CD14-positive monocyte (primary cell): ENCODE measurements around the gene MMEL1. TPM values are rescaled to one million over a fixed set of nuclear protein-coding genes. Genes with fewer than 3 reads are reported as not detected.

ENCODE experiments used
- DNase-seq, 3 donors: peaks; one replicate each; pipeline ENCODE4 v3.0.0-alpha.2; 2011 to 2022
- H2AFZ ChIP-seq: 2 replicates; pipeline ENCODE4 v1.6.0; 2012; ENCODE audit warnings: mild to moderate bottlenecking, low read depth, low read length, inconsistent platforms; ENCODE audit not compliant: insufficient read depth, poor library complexity, severe bottlenecking
- H3K27ac ChIP-seq, 2 donors: 1 replicate in 1 of 2; 2 replicates in 1 of 2; pipeline ENCODE4 v1.5.1; 2012 to 2013; ENCODE audit warnings: low read length in 2 of 2, control low read depth in 1 of 2, inconsistent platforms in 1 of 2, low read depth in 1 of 2, mild to moderate bottlenecking in 1 of 2
- H3K27me3 ChIP-seq, 2 donors: one replicate each; pipeline versions ENCODE4 v1.6.0 to v1.6.1; 2011 to 2013; ENCODE audit warnings: low read length in 2 of 2; ENCODE audit not compliant: control insufficient read depth in 2 of 2, insufficient read depth in 2 of 2
- H3K36me3 ChIP-seq, 2 donors: replicated peaks in 1 of 2; 1 replicate in 1 of 2; 2 replicates in 1 of 2; pipeline versions ENCODE4 v1.5.1 to v1.6.1; 2012 to 2013; ENCODE audit warnings: low read length in 2 of 2, control low read depth in 1 of 2, inconsistent platforms in 1 of 2, mild to moderate bottlenecking in 1 of 2; ENCODE audit not compliant: insufficient read depth in 2 of 2, control insufficient read depth in 1 of 2
- H3K4me1 ChIP-seq, 2 donors: 1 replicate in 1 of 2; 2 replicates in 1 of 2; pipeline versions ENCODE4 v1.5.1 to v1.6.1; 2012 to 2013; ENCODE audit warnings: low read length in 2 of 2, control low read depth in 1 of 2, inconsistent platforms in 1 of 2, mild to moderate bottlenecking in 1 of 2, moderate library complexity in 1 of 2; ENCODE audit not compliant: insufficient read depth in 2 of 2, control insufficient read depth in 1 of 2
- H3K4me2 ChIP-seq: replicated peaks from 2 replicates; pipeline ENCODE3; 2012; ENCODE audit warnings: low read length, moderate library complexity, mild to moderate bottlenecking; ENCODE audit not compliant: poor library complexity, severe bottlenecking; ENCODE audit errors: extremely low read depth
- H3K4me3 ChIP-seq, 3 experiments: fragments of 200-600 bp in 1 of 3; sonication (generic) in 1 of 3; replicated peaks in 1 of 3; 1 replicate in 2 of 3; 2 replicates in 1 of 3; pipeline ENCODE4 v1.5.1; 2011 to 2013; ENCODE audit warnings: low read length in 3 of 3, mild to moderate bottlenecking in 3 of 3, control low read depth in 2 of 3, low read depth in 2 of 3, inconsistent platforms in 1 of 3, moderate library complexity in 1 of 3
- H3K79me2 ChIP-seq: 2 replicates; pipeline ENCODE4 v1.6.0; 2012; ENCODE audit warnings: mild to moderate bottlenecking, control low read depth, inconsistent platforms, low read length, moderate library complexity; ENCODE audit not compliant: insufficient read depth
- H3K9ac ChIP-seq: 2 replicates; pipeline ENCODE4 v1.6.0; 2017; ENCODE audit warnings: low read length, mild to moderate bottlenecking; ENCODE audit not compliant: insufficient read depth, poor library complexity, severe bottlenecking
- H3K9me3 ChIP-seq, 2 donors: replicated peaks in 1 of 2; 1 replicate in 1 of 2; 2 replicates in 1 of 2; pipeline versions ENCODE4 v1.5.1 to v1.6.1; 2012 to 2013; ENCODE audit warnings: low read length in 2 of 2, control low read depth in 1 of 2; ENCODE audit not compliant: control insufficient read depth in 1 of 2, insufficient read depth in 1 of 2
- H4K20me1 ChIP-seq: 2 replicates; pipeline ENCODE4 v1.6.0; 2012; ENCODE audit warnings: mild to moderate bottlenecking, low read length, control low read depth, moderate library complexity; ENCODE audit not compliant: insufficient read depth
- H3K27ac Mint-ChIP-seq, 7 donors: one replicate each; pipeline ENCODE4 v1.8.0; 2020; ENCODE audit warnings: mild to moderate bottlenecking in 7 of 7, mixed read lengths in 7 of 7, moderate library complexity in 6 of 7, inconsistent platforms in 2 of 7
- H3K27me3 Mint-ChIP-seq, 3 donors: one replicate each; pipeline ENCODE4 v1.8.0; 2021 to 2022; ENCODE audit warnings: low read depth in 3 of 3, mild to moderate bottlenecking in 3 of 3, mixed read lengths in 3 of 3, moderate library complexity in 3 of 3, inconsistent platforms in 1 of 3
- H3K36me3 Mint-ChIP-seq, 2 donors: one replicate each; pipeline ENCODE4 v1.8.0; 2020; ENCODE audit warnings: mixed read lengths in 2 of 2, inconsistent platforms in 1 of 2, mild to moderate bottlenecking in 1 of 2
- H3K4me1 Mint-ChIP-seq: one replicate; pipeline ENCODE4 v1.8.0; 2020; ENCODE audit warnings: mild to moderate bottlenecking, mixed read lengths
- H3K4me3 Mint-ChIP-seq, 2 donors: one replicate each; pipeline ENCODE4 v1.8.0; 2020; ENCODE audit warnings: mild to moderate bottlenecking in 2 of 2, mixed read lengths in 2 of 2, moderate library complexity in 1 of 2
- H3K9me3 Mint-ChIP-seq, 7 donors: one replicate each; pipeline ENCODE4 v1.8.0; 2020 to 2022; ENCODE audit warnings: mixed read lengths in 7 of 7, mild to moderate bottlenecking in 6 of 7, moderate library complexity in 6 of 7, inconsistent platforms in 2 of 7
- WGBS: methylation state at CpG from one replicate; pipeline ENCODE4 v1.1.5; 2013; ENCODE audit warnings: missing lambda C conversion rate; ENCODE audit not compliant: insufficient coverage; 5-methylcytosine and 5-hydroxymethylcytosine counted together
- intact Hi-C, 2 donors: fragments of 100-400 bp; cut with micrococcal nuclease; formaldehyde crosslinking; loops; one replicate each; pipeline versions ENCODE4 v1.15.0 to v1.15.1; 2023
- polyA plus RNA-seq, 3 donors: library from polyadenylated mRNA; depleted of rRNA in 1 of 3; unstranded in 2 of 3; stranded (reverse) in 1 of 3; fragments of 300-500 nt in 2 of 3; fragments of >200 nt in 1 of 3; fragmentation: Illumina TruSeq in 2 of 3; gene quantifications; 1 replicate in 2 of 3; 2 replicates in 1 of 3; pipeline ENCODE4 v1.2.3, GENCODE V29; 2012 to 2021
- TF ChIP-seq, protein P1 (sequence below): fragments of 200-600 bp; IDR thresholded peaks from one replicate; pipeline ENCODE4 v1.8.0; 2022; ENCODE audit warnings: antibody characterized with exemption, mild to moderate bottlenecking

The MMEL1 gene
- polyA plus RNA-seq, 3 donors = 1.1 to 4.4 (median 1.9) TPM

DNA sequence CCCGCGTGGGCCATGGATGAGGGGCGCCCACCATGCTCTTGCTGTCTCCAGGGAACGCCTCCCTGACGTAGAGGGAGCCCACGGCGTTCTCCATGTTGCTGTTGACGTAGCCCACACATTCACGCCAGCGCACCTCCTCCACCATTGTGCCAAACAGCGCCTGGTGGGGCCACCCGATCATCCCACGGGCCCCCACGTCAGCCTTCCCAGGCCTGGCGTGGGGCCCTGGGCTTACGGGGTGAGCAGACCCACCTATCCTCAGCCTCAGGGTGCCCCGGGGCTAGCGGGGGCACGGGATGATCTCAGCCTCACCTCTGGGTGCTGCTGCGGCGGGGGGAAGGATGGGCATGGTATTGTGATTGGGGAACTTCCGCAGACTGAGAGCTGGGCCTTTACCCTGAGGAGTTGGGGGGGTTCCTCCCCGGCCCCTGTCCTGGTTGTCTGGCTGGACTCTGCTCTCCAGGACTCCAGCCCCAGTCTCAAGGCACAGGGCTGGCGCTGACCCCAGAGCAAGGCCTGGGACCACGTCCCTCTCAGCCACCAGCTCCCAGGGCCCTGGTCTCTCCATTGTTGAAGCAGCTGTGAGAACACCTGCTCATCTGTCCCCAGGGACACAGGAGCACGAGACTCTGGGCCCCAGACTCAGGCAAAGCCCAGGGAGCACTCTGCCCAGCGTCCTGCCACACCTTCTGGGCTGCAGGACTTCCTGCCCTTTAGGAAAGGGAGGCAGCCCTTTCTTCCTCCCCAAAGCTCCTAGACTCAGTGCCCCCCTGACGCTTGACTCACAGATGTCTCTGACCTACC, 36.1 kb downstream of the MMEL1 start:
- H3K9ac ChIP-seq = no peak overlapping the region
- no peak for DNase-seq
- no peaks in the 10 kb centered on the region for H4K20me1 ChIP-seq
- H3K27ac ChIP-seq = no peak overlapping the region
- peaks cover 4 to 9% of the 10 kb centered on the region in 2 donors for H3K4me1 ChIP-seq
- no peaks in the 10 kb centered on the region for H3K27me3 ChIP-seq
- 90% methylated on average over 23 of the region's 28 CpGs for WGBS
- H3K4me2 ChIP-seq = no peak overlapping the region
- H3K4me3 ChIP-seq = no peak overlapping the region
- H3K9me3 ChIP-seq = no peaks in the 10 kb centered on the region
- H3K9me3 Mint-ChIP-seq = peaks cover 0 to 14% (median 3%) of the 10 kb centered on the region in 7 donors
- peaks cover 6 to 30% (median 9%) of the 10 kb centered on the region in 3 donors for H3K27me3 Mint-ChIP-seq
- peaks cover 5% of the 10 kb centered on the region for H3K4me1 Mint-ChIP-seq
- intact Hi-C loops = no loop called here
- no peak overlapping the region for H2AFZ ChIP-seq
- no peaks in the 10 kb centered on the region for H3K79me2 ChIP-seq
- H3K4me3 Mint-ChIP-seq = no peak overlapping the region
- H3K36me3 ChIP-seq = no peaks in the 10 kb centered on the region
- no peak overlapping the region for H3K27ac Mint-ChIP-seq
- TF ChIP-seq, protein P1, sequence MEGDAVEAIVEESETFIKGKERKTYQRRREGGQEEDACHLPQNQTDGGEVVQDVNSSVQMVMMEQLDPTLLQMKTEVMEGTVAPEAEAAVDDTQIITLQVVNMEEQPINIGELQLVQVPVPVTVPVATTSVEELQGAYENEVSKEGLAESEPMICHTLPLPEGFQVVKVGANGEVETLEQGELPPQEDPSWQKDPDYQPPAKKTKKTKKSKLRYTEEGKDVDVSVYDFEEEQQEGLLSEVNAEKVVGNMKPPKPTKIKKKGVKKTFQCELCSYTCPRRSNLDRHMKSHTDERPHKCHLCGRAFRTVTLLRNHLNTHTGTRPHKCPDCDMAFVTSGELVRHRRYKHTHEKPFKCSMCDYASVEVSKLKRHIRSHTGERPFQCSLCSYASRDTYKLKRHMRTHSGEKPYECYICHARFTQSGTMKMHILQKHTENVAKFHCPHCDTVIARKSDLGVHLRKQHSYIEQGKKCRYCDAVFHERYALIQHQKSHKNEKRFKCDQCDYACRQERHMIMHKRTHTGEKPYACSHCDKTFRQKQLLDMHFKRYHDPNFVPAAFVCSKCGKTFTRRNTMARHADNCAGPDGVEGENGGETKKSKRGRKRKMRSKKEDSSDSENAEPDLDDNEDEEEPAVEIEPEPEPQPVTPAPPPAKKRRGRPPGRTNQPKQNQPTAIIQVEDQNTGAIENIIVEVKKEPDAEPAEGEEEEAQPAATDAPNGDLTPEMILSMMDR = no peak
- no peaks in the 10 kb centered on the region for H3K36me3 Mint-ChIP-seq

DNA sequence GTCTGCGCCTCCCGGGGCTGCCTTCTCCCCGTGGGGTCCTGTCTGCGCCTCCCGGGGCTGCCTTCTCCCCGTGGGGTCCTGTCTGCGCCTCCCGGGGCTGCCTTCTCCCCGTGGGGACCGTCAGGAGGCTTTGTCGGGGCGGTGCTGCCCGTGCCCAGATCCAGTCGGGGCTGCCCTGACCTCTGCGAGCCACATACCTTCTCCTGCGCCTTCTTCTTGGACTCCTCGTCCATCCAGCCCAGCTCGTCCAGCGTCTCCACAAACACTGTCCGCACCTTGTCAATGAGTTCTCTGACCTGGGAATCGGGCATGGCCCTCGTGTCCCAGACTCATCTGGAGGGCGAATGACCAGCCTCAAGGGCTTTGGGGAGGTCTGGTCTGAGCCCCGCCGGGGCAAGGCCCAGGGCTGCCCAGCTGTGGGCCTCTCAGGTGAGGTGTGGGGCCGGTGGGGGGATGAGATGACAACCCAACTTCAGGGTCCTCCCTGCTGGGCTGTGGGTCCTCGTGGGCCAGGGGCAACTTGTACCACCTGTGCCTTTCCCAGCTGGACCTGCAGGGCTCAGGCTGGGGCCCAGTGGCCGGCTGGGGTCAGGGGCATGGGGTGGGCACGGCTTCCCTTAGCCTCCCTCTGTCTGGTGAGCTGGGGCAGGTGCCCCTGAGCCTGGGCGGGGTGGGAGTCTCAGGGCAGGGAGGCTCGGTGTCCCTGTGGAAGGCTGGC, 36.8 kb downstream of the MMEL1 start:
- no peaks in the 10 kb centered on the region for H3K79me2 ChIP-seq
- TF ChIP-seq, protein P1 = no peak
- Mint-ChIP-seq H3K9me3 (peaks cover 0 to 13% (median 3%) of the 10 kb centered on the region in 7 donors), H3K4me3 (no peak overlapping the region), H3K27me3 (peaks cover 6 to 28% (median 9%) of the 10 kb centered on the region in 3 donors), H3K36me3 (no peaks in the 10 kb centered on the region), H3K4me1 (peaks cover 5% of the 10 kb centered on the region), H3K27ac (no peak overlapping the region)
- DNase-seq = no peak
- 88% methylated on average over 31 of the region's 31 CpGs for WGBS
- intact Hi-C loops = no loop called here
- H3K9ac ChIP-seq = no peak overlapping the region
- peaks cover 4 to 9% of the 10 kb centered on the region in 2 donors for H3K4me1 ChIP-seq
- H3K9me3 ChIP-seq = no peaks in the 10 kb centered on the region
- H3K36me3 ChIP-seq = no peaks in the 10 kb centered on the region
- H3K4me3 ChIP-seq = no peak overlapping the region
- H4K20me1 ChIP-seq = no peaks in the 10 kb centered on the region
- no peaks in the 10 kb centered on the region for H3K27me3 ChIP-seq
- H3K4me2 ChIP-seq = no peak overlapping the region
- H2AFZ ChIP-seq = no peak overlapping the region
- H3K27ac ChIP-seq = no peak overlapping the region
